ENCODE results near the gene ACTL10.

Gene ACTL10

DNA sequence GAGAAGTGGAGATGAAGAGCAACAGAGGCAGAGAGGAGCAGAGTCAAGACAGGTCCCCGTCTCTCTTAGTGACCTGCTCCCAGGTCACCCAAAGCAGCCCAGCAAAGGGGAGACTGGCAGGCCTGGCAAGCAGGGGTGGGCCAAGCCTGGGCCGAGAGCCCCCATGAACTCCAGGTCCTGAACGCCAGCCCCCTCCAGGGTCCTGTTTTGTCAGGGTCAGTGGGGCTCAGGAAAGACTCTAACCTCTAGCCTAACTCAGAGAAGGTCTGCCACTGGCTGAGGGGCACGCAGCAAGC, 6.3 kb downstream of the ACTL10 start:
- Histone ChIP-seq H3K9me3 (no peaks in the 10 kb centered on the region), H3K36me3 (replicated peaks) (peaks cover 54% of the 10 kb centered on the region), H3K4me1 (peaks cover 16% of the 10 kb centered on the region), H3K27me3 (ENCODE audit: low read depth) (no peaks in the 10 kb centered on the region), H3K4me3 (peak overlapping the region; percentile 65)
- in situ Hi-C loops (cut with MboI; ENCODE audit: low sequenced_read_pairs): no loop called here
- DNase-seq (ENCODE audit: low spot score in 2 of 2): no peak

- Histone ChIP-seq H3K4me3 (peak overlapping the region; percentile 65), H3K4me1 (peaks cover 16% of the 10 kb centered on the region), H3K36me3 (replicated peaks) (peaks cover 54% of the 10 kb centered on the region), H3K27me3 (ENCODE audit: low read depth) (no peaks in the 10 kb centered on the region), H3K9me3 (no peaks in the 10 kb centered on the region)
- in situ Hi-C loops (cut with MboI; ENCODE audit: low sequenced_read_pairs): no loop called here
- no peak for DNase-seq (ENCODE audit: low spot score in 2 of 2)
These were observed 6.9 kb downstream of the ACTL10 start for GRCh38 chr20:33673410-33674293.

GRCh38 chr20:33674294-33675135, 7.8 kb downstream of the ACTL10 start, which contains the start of gene NECAB3:
TSS of gene NECAB3 (minus strand) at chr20:33674428. CDS start at chr20:33674352, 76 bp downstream.
- H3K4me1 ChIP-seq: peaks cover 16% of the 10 kb centered on the region
- peaks cover 54% of the 10 kb centered on the region for H3K36me3 ChIP-seq (replicated peaks)
- DNase-seq (ENCODE audit: low spot score in 2 of 2): peak; percentile 72 to 85
- no peaks in the 10 kb centered on the region for H3K9me3 ChIP-seq
- H3K27me3 ChIP-seq (ENCODE audit: low read depth): no peaks in the 10 kb centered on the region
- H3K4me3 ChIP-seq: peak within 1 kb of the TSS; percentile 65
- in situ Hi-C loops (cut with MboI; ENCODE audit: low sequenced_read_pairs): no loop called here

- Histone ChIP-seq H3K27me3 (ENCODE audit: low read depth) (no peaks in the 10 kb centered on the region), H3K9me3 (no peaks in the 10 kb centered on the region), H3K36me3 (replicated peaks) (peaks cover 56% of the 10 kb centered on the region), H3K4me1 (peaks cover 16% of the 10 kb centered on the region), H3K4me3 (peak overlapping the region; percentile 26)
- no peak for DNase-seq (ENCODE audit: low spot score in 2 of 2)
- in situ Hi-C loops (cut with MboI; ENCODE audit: low sequenced_read_pairs): no loop called here
These were observed 8.6 kb downstream of the ACTL10 start for GRCh38 chr20:33675136-33675959.

DNA sequence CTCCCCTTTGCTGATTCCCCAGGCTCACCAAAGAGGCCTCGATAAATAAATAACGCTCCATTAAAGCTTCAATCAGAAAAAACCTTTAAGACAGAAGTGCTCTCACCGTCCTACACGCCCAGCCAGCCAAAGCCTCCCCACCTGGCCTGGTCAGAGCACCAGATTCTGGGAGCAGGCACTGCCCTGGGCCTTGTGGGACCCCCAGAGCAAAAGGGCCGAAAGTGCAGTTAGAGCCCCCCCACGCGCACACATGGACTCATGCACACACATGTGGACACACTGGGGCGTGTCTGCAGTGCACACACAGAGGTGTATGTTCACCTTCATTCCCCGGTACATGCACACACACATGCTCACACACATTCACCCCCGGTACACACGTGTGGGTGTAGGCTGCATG, 9.4 kb downstream of the ACTL10 start:
- peaks cover 16% of the 10 kb centered on the region for H3K4me1 ChIP-seq
- in situ Hi-C loops (cut with MboI; ENCODE audit: low sequenced_read_pairs): no loop called here
- DNase-seq (ENCODE audit: low spot score in 2 of 2): no peak
- no peaks in the 10 kb centered on the region for H3K27me3 ChIP-seq (ENCODE audit: low read depth)
- H3K36me3 ChIP-seq (replicated peaks): peaks cover 51% of the 10 kb centered on the region
- H3K9me3 ChIP-seq: no peaks in the 10 kb centered on the region
- no peak overlapping the region for H3K4me3 ChIP-seq

DNA sequence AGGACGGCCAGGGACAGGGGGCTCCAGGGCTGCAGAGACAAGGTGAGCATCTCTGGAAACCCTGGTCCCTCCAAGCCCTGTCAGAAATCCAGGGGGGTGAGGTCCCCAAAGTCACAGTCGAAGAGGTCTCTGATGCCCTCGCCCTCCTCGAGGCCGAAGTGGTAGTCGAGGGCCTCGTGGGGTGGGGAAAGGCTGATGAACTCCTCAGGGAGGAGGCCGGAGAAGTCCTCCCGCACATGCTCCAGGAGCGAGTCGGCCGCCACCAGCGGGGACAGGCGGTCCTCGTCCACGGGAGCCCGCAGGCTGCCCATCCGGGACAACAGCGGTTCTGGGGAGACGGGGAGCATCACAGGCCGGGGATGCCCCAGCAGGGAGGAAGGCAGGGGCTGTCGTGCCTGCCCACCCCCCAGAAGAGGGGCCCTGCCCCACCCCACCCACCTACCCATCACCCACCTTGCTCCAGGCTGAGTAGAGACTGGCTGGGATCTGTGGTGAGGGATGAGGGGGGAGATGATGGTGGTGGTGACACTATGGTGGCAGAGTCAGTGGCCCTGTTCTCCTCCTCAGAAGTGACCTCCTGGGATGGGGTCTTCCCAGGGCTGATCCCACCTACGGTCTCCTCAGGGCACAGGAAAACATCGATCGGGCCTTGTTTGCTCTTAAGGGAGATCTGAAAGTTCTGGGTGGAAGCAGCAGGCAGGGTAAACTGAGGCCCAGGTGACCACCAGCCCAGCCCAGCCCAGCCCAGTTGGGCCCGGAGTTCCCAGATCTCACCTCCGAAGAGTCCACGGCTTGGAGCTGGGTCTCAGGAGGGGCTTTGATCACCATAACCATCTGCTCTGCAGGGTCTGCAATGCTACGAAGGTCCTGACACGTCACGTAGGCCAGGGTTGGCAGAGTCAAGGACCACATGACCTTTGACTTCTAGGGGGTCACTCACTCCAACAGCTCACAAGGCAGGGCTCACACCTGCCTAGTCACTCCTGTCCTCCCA, 10.2 kb downstream of the ACTL10 start:
- H3K27me3 ChIP-seq (ENCODE audit: low read depth): no peaks in the 10 kb centered on the region
- peaks cover 42% of the 10 kb centered on the region for H3K36me3 ChIP-seq (replicated peaks)
- no peaks in the 10 kb centered on the region for H3K9me3 ChIP-seq
- no peak overlapping the region for H3K4me3 ChIP-seq
- DNase-seq (ENCODE audit: low spot score in 2 of 2): no peak
- H3K4me1 ChIP-seq: peaks cover 16% of the 10 kb centered on the region
- in situ Hi-C loops (cut with MboI; ENCODE audit: low sequenced_read_pairs): no loop called here

GRCh38 chr20:33677991-33678702, 11.4 kb downstream of the ACTL10 start:
- in situ Hi-C loops (cut with MboI; ENCODE audit: low sequenced_read_pairs): no loop called here
- Histone ChIP-seq H3K4me1 (peaks cover 9% of the 10 kb centered on the region), H3K36me3 (replicated peaks) (peaks cover 41% of the 10 kb centered on the region), H3K27me3 (ENCODE audit: low read depth) (no peaks in the 10 kb centered on the region), H3K9me3 (no peaks in the 10 kb centered on the region), H3K4me3 (no peak overlapping the region)
- no peak for DNase-seq (ENCODE audit: low spot score in 2 of 2)

DNA sequence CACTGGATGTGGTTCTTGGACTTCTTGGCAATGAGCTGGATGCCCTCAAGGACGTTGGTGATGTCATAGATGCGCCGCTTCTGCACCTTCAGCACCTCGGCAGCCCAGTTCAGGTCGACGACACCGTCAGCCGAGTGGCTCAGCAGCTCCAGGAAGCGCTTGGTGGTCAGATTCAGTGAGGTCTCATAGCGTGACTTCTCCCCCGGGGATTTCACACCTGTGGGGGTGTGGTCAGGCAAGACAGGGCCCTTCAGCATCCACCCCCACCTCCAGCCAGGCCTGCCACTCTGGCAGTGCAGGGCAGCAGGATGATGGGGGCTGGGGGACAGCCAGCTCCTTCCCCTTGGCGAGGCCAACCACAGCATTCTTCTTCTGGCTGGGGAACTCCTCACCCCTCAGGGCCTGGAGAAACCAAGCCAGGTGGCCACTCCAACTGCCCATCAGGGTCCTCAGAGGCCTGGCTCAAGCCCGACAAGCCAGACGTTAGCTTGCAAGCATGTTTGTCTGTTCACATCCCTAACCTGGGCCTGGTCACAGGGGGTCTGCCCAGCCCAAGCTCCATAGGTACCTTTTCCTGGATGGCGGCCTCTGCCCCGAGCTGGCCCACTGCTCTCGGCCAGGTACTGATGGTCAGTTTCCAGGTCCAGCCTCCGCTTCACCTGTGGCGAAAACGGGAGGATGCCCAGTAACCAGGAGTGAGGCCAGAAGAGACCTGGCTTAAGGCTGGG, 13.2 kb downstream of the ACTL10 start:
- no peak overlapping the region for H3K4me3 ChIP-seq
- H3K36me3 ChIP-seq (replicated peaks): peaks cover 45% of the 10 kb centered on the region
- no peaks in the 10 kb centered on the region for H3K9me3 ChIP-seq
- H3K27me3 ChIP-seq (ENCODE audit: low read depth): no peaks in the 10 kb centered on the region
- in situ Hi-C loops (cut with MboI; ENCODE audit: low sequenced_read_pairs): no loop called here
- H3K4me1 ChIP-seq: peaks cover 8% of the 10 kb centered on the region
- no peak for DNase-seq (ENCODE audit: low spot score in 2 of 2)

- Histone ChIP-seq H3K36me3 (replicated peaks) (peaks cover 45% of the 10 kb centered on the region), H3K9me3 (no peaks in the 10 kb centered on the region), H3K4me3 (no peak overlapping the region), H3K27me3 (ENCODE audit: low read depth) (no peaks in the 10 kb centered on the region), H3K4me1 (peaks cover 8% of the 10 kb centered on the region)
- no peak for DNase-seq (ENCODE audit: low spot score in 2 of 2)
- in situ Hi-C loops (cut with MboI; ENCODE audit: low sequenced_read_pairs): no loop called here
These were observed 13.9 kb downstream of the ACTL10 start for GRCh38 chr20:33680686-33681085.

- in situ Hi-C loops (cut with MboI; ENCODE audit: low sequenced_read_pairs): no loop called here
- Histone ChIP-seq H3K9me3 (no peaks in the 10 kb centered on the region), H3K4me1 (peaks cover 8% of the 10 kb centered on the region), H3K36me3 (replicated peaks) (peaks cover 43% of the 10 kb centered on the region), H3K4me3 (no peak overlapping the region), H3K27me3 (ENCODE audit: low read depth) (no peaks in the 10 kb centered on the region)
- no peak for DNase-seq (ENCODE audit: low spot score in 2 of 2)
These were observed 14.5 kb downstream of the ACTL10 start for GRCh38 chr20:33681288-33681687.

DNA sequence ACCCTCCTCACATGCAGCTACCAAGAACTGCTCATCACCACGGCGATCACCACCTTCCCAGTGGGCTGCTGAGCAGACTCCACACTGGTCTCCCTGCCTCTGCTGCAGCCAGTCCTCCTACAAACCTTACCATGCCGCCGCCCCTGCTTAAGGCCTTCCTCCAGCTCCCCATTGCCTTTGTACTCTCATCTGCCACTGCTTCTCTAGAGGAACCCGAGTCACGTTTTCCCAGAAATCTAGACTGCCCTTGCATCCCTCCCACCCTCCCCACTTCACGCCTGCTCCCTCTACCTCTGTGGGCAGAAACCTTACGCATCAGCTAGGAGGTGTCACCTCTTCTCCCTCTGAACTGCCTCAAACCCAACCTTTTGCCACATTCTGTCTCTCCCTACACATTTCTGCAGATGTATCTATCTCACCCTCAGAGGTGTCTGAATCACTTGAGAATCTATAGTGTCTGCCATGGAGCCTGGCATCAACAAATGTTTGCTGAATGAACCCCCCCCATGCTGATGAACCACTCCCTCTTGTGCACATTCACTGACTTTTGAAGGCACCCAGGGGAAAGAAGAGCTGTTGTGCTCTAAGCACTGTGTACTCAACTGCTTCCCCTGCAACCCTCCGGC, 15.1 kb downstream of the ACTL10 start:
- Histone ChIP-seq H3K36me3 (replicated peaks) (peaks cover 39% of the 10 kb centered on the region), H3K4me3 (no peak overlapping the region), H3K27me3 (ENCODE audit: low read depth) (no peaks in the 10 kb centered on the region), H3K4me1 (peaks cover 12% of the 10 kb centered on the region), H3K9me3 (no peaks in the 10 kb centered on the region)
- in situ Hi-C loops (cut with MboI; ENCODE audit: low sequenced_read_pairs): no loop called here
- DNase-seq (ENCODE audit: low spot score in 2 of 2): no peak

All from HAP-1 (cell line).